ENCODE data around the gene CD46. TPM values are rescaled to one million over a fixed set of nuclear protein-coding genes. Genes with fewer than 3 reads are reported as not detected.

The CD46 gene
- polyA plus RNA-seq, 1 donor from 2014 or later: 393 TPM

Small RNA genes within 50 kb of the gene (small RNA-seq; reads per million reads assigned to genes)
- 0 reads per million in 3 experiments for gene RNA5SP534

Other genes with a start within 250 kb of the CD46 start
- gene CR1L, start 106.9 kb upstream of the CD46 start, polyA plus RNA-seq: not detected in 2 replicates
- not detected in 2 replicates for gene CD34, start 159.1 kb downstream of the CD46 start, polyA plus RNA-seq

All from neural cell (in vitro differentiated cells).